NCI-H2081 (cell line): ENCODE data around the gene CCDC33.
A peak's percentile ranks its signal among the peaks of the same experiment; 100 is the strongest.

Experiments used
- DNase-seq, 2 experiments: peaks; one replicate each; lab custom pipeline; 2025; lab: John Stamatoyannopoulos, UW

The CCDC33 gene

DNA sequence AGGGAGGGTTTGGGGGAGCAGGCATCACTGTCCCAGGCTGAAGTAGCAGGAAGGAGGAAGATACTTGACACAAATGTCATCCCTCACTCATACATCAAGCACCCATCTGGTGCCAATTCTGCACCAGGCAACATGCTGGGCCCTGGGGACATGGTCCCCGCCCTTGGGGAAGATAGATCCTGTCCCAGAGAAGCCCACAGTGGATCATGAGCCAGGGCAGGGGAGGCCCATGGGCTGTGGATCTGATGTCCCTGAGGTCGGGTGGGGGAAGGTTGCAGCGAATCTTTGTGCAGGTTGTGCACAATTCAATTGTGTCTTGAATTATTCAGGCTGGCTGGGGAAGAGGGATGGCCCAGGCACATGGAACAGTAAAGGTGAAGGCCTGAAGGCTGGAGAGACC, 6.4 kb upstream of the CCDC33 start:
- DNase-seq, result no peak

DNA sequence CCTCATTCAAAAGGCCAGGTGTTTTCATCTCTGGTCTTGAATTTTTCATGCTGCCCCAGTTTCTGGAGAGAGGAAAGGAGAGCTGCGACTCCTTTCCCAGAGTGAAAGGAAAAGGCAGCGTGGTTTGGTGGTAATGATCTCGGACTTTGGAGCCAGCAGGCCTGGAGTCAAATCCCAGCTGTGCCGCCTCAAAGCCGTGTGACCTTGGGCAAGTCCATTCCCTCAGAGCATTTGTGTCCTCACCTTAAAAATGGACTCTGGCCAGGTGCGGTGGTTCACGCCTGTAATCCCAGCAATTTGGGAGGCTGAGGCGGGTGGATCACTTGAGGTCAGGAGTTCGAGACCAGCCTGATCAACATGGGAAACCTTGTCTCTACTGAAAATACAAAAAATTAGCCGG, 4.7 kb upstream of the CCDC33 start:
- no peak for DNase-seq

DNA sequence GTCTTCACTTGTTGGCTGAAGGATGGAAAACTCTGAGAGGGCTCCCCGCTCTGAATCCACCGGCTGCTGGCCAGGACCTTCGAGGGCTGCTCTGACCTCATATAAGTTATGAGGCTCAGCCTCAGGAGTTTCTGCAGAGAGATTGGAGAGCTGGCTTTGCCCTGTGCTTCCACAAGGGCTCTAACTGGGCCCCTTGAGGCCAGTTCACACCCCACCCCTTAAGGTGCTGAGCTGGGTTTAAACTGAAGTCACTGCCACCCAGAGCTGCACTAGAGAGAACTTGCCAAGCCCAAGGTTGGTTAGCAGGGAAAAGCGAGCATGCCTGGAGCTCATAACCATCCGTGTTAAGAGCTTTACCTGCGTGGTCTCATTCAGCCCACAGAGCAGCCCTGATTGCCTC, 2.8 kb upstream of the CCDC33 start:
- DNase-seq, result no peak

DNA sequence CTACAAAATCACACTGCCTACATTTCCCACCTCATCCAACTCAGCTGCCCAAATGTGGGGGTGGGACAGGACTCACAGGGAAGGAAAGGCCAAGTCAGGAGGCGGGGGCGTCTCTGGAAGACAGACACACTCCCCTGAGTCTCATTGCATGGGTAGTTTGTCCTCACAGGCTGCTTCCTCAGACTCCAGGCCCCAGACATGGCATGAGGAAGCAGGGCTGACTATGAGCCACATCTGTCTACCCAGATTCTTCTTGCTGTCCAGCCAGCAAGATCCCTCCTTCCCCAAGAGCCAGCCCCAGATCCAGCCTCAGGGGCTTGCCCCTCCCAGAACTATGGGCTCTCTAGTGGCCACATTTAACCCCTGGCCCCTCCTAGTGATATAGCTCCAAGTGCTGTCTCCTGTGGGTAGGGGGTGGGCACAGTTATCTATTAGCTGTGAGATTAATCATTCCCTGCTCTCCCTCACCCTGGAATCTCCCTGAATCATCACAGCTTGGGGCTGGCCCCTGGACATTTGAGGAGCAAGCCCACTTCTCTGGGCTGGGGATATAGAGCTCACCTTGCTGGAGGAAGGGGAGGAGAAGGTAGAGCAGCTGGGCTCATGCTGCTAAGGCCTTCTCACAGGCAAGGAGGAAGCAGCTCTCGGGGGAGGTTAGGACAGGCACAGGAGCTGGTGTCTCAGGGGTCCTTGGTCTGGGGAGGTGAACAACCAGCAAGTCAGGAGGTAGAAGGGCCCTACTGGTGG, 2.1 kb upstream of the CCDC33 start:
- DNase-seq, result no peak

DNA sequence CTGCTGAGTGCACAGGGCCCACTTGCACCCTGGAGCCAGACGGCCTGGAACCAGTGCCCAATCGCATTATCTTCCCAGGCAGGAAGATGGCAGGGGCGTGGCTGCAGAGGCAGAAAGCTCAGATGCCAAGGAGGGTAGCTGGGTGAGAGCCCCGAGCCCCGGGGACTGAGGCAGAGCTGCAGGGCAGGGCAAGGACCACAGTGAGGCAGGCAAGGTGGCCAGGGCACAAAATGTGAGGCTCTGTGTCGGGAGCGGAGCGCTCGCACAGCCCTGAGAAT, 1.6 kb upstream of the CCDC33 start:
- DNase-seq, result no peak

DNA sequence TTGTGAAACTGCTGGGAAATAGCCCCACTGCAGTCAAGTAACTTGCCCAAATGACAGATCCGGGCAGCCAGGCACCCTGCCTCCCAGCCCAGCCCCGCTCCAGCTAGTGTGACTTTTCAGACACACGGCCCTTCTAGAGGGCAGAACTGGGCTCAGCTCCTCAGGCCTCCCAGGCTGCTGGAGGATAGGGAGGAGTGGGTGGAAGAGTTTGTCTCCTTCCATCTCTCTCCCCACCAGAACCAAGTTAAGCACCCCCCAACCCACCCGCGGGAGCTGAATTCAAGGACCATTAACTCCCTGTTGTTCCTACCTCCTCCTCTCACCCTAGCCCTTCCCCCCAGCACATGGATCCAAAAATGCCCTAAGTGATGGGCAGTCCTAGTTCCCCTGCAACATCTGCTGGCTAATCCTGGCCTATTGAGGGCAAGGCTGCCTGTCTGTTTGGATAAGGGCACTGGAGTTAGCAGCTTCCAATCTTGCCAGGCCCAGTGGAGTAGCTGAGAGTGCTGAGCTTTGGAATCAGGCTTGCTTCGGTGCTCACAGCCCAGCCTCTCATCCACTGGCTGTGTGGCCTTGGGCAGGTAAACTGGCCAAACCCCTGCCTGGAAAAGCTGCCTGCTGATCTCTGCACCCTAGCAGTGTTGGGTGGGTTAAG, 3.1 kb downstream of the CCDC33 start:
- peak; percentile 40 to 80 for DNase-seq

DNA sequence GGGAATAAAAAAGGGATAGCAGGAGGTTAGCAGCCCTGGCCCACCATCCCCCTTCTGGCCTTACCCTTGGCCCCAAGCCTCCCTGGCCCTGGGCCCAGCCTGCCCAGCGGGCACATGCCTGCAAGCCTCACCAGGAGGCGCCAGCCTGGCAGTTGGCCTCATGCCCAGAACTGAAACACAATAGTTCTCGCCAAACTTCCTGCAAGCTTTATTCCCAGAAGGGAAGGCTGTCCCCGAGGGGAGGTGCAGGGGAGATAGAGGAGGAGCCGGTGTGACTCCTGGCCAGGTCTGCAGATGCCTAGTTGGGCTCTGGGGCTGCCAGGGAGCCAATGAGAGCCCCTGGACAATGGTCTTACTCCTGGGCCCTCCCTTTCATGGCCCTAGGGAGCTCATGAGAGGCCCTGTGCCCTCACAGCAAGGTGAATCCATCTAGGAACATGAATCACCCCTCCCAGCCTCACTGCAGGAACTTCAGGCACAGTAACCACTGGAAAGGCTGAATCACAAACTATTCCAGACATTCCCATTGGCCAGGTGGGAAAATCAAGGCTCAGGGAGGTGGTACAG, 4.0 kb downstream of the CCDC33 start:
- DNase-seq, result peak; percentile 99 to 100

DNA sequence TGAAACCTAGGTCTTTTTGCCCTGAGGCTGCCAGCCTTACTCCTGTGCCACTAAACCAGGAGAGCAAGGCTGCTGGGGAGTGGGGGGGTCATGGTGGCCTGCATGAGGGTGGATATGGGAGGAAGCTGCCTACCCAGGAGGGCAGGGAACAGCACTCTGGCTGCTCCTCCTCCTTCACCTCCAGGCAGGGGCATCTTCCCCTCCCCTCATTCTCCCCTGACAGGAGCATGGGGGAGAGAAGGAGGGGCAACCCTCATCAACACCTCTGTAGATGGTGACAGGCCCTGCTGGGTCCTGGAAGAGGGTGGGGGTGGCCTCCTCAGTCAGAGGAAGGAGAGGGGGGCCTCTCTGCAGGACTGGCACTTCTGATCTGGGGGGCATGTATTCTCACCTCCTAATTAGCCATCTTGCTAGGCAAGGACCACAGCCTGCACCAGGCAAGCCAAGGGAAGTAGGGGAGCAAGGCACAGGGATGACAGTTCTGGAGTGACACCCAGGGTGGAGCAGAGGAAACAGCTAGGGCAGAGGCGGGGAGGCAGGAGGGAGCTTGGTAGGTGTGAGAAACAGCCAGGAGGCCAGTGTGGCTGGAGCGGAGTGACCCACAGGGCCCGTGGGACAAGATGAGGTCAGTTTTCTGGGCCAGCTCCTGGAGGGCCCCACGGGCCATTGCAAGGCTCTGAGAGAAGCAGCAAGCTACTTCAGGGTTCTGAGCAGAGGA, 4.9 kb downstream of the CCDC33 start:
- peak; percentile 36 to 51 for DNase-seq

DNA sequence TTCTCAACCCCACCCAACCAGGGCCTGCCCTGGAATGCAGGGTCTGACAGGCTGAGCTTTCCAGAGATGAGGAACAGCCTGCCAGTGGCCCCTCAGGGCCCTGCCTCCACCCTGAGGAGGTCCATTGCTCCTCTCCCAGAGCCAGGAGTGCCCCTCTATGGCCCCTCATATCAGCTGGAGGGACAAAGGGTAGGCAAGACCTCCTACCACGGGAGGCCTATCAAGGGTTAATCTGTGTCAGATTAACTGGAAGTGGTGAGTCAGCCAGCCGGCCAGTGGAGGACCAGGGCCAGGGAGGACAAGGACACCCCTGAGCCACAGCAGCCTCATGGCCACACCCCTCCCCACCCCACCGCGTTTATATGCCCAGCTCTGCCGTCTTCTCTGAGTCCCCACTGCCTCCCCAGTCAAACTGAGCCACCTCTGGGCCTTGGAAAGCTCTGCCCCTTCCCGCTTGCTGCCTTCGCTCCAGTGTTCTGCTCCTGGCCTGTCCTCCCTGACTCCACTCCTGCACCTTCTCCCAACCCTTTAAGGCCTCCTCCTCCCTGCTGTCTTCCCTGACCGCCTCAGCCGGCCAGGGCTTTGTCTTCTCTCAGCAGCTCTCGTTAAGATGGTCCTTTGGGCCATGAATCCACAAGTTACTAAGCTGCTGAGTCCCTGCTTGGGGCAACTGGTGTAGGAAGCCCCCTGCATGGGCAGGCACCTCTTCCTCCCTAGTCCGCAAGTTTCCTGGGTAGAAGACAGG, 6.5 kb downstream of the CCDC33 start:
- DNase-seq, result no peak

DNA sequence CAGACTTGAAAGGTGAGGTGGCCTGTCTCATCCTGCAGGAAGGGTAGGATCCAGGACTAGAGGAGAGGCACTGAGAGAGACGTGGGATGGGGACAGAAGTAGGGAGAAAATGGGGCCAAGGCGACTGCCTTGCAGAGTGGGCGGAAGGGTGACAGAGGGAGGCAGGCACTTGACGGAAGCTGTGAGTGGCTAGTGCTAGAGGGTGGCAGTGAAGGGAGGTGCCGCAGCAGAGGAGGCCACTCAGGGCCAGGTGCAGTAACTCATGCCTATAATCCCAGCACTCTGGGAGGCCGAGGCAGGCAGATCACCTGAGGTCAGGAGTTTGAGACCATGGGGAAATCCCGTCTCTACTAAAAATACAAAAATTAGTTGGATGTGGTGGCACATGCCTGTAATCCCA, 7.3 kb downstream of the CCDC33 start:
- DNase-seq, result no peak

DNA sequence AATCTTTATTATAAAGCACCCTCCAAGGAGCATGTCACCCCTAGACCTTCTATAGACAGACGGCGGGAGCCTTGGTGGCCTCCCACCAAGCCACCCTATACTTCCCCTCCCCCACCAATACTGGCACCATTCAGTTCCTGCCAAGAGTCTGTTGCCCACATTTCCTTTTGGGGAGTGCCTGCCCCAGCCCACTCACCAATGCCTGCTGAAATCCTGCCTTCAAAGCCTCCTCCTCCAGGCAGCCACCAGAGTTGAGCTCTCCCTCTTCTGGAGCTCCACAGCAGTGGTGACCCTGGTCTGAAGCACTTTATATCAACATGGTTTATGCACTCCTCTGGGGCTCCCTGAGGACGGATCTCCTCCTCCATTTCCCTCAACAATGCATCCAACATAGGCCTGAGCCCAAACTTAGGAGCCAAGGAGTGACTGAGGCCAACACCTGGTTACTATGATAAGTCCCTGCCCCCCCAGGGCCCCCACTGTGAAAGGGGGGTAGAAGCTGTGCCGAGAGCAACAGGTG, 8.8 kb downstream of the CCDC33 start:
- no peak for DNase-seq

DNA sequence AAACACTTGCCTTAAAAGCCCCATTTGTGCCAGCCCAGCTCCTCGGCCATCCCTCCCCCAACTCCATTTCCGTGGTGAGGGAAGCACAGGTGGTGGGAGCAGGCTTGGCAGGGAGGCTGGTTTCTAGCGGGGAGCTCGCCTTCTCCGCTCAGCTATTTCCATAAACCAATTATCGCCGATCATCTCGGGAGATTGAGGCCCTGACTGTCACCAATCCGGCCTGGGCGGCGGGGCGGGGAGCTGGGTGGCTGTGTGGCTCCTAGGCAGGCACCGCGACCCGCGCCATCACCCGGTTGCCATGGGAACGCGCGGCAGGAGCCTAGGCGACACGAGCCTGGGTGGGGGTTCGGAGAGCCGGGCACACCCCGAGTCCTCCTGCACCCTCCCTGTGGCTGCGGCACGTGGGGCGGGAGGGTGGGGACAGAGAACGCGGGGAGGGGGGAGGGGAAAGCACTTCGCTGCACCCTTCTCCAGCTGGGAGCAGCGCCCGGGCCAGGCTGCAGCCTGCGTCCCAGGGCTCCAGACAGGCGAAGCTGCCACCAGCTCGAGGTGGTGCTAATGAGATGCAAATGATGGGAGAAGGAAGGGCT, 9.3 kb downstream of the CCDC33 start:
- peak; percentile 96 to 98 for DNase-seq

DNA sequence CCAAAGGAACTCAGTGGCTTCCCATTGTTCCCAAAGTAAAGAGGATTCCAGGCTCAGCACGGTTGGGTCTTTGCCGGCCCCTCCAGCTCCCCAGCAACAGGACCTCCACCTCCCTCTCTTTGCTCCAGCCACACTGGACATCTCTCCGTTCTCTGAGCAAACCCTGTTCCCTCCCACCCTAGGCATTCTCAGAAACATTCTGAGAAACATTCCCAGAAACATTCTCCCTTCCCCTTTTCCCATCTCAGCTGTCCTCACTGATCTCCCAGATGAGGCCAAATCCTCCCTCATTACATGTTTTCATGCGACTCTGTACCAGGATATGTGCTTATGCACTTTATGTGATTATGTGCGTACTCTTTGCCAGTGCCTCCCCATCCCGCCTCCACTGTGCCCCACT, 14.1 kb downstream of the CCDC33 start:
- no peak for DNase-seq

DNA sequence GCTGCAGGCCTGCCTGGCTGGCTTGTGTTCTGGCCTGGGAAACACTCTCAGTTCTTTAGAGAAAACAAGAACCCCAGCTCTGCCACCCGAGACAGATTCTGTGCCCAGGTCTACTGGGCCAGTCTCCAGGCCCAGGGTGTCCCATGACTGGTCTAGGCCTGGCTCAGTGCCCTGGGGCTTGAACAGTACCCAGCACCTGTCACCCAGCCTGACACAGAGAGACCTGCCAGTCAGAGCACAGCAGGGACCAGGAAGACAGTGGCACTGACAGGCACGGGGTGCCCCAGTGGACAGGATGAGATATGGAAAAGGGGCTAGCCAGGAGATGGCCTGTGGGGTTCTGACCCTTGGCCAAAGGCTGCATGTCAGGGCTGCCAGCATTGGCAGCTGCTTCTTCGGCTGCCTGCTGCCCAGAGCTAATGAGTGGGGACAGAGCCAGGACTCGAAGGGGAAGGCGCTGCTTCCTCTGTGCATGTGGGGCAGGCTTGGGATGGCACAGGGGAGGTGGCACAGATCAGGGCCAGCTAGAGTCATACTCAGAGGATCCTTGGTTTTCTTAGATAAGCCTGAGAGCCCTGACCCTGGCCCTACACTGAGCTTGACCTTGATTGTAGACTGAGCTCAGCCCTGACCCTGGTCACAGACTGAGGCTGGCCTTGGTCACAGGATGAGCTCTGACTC, 15.1 kb downstream of the CCDC33 start:
- peak in 1 of 2 experiments; percentile 45 for DNase-seq

DNA sequence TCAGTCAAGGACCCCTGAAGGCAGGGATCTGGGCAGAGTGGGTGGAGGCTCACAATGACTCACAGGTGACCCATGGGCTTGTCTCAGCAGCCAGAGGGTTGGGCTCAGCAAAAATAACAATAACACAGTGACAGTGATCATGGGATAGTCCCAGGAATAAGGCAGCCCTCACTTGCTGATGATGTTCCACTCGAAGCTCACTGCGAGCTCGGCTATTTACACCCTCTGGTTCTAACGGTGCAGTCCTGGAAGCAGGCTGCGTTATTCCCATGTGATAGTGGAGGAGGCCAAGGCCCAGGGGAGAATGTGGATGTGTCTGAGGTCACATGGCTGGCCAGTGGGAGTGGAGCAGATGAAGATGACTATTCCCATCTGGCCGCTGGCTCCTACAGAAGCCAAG, 16.2 kb downstream of the CCDC33 start:
- DNase-seq, result no peak

DNA sequence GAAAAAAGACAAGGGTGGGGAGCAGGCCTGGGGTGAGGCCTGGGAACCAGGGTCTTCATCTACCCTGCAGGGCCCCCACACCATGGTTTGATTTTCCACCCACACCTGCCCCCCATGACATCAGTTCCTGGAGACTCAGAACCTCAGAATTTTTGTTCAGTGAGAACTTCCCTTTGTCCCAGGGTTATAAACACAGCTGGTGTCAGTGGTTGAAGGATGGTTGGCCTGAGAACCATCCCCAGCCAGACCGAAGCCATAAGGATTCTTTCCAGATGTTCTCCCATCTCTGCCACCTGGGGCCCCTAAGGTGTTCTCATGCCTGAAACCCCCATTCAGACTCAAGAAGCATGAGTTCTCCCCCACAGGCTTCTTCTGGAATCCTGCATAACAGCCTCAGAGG, 16.6 kb downstream of the CCDC33 start:
- DNase-seq, result no peak

DNA sequence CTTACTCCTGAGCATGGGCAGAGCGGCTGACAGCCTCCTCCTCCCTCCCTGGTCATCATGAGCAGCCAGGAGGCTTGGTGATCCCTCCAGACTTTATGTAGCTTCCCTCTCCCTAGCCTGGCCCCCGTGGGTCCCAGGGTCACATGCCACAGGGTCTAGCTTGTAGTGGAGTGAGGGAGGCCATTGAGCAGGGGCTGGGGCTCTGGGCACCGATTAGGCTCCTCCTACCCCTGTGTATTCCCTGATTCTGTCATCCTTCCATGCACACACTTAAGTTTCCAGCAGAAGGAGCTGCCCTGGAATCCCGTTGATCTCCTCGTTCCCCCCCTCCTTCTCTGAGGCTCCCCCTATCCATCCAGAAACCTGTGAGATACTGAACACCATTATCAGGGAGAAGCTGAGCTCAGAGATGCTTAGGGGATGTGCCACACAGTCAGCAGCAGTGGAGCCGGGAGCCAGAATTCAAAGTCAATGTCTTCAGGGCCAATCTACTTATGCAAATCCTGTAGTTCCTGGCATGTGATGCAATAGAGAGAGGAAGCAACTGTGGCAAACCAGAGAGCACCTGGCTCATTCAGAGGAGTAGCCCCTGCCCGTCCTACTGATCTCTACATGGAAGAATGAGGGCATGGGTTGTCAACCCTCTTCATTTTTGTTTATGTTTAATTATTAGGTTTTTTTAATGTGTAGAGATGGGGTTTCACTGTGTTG, 17.2 kb downstream of the CCDC33 start:
- no peak for DNase-seq

DNA sequence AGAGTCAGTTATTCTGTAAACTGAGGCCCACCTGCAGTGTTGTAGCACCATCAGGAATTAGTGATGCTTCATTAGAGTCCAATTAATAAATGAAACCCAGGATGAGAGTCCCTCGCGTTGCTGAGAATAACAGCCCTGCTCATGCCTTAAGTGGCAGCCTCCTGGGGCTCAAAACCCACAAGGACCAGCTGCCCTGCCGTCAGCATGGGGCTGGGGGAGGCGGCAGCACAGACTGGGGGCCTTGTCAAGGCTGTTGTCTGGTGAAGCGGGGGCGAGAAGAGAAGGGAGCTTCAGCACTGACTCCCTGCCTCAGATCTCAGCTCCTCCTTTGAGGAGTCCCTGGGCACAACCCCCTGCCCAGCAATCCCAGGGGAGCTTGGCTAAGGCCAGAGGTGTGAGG, 21.0 kb downstream of the CCDC33 start:
- no peak for DNase-seq

DNA sequence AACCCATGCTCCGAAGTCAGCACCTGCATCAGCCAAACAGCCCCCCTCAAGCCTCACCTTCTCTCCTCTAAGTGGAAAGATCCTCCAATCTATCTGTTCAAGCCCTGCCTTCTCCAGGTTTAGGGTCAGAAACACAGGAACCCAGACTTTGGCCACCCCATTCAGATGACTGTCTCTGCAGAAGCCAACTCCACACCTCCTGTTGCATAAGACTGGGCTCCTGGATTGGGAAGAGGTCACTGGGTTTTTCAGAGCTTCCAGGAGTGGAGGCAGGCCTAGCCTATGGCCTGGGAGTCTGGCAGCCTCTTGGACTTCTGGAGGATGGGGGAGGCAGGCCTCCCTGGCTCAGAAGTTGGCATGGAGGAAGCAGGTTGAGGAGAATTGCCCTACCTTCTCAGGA, 21.5 kb downstream of the CCDC33 start:
- DNase-seq, result no peak

DNA sequence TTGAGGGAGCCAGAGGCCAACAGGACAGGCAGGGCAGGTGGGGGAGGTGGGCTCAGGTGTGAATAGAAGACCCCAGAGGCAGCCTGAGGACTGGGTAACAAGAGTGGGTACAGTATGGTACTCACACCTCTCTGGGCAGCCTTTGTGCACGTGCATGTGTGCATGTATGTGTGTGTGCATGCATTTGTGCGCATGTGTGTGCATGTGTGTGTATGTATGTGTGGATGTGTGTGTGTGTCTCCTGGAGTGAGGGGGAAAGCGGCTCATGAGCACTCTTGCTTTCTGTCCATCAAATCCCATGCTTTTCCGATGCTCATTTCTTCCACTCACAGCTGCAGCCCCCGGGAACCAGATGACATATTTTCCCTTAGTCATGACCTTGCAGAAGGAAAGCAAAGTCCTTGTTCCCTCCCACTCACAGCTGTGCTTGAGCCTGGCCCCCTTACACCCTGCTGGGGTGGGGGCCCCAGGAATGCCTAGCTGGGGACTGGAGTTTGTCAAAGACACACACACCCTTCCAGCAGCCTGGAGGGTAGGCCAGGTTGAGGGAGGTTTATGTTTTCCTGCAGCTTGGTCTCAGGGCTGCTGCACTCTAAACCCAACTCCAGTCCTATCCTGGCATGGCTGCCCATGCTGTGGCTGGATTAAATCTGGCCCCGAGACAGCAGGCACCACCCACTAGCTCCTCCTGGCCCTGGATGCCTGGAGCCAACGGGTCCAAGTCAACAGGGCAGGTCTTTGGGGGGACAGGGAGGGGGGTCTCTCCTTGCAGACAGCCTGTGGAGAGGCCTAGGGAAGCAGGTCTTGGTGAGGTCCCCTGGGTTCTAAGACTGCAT, 22.5 kb downstream of the CCDC33 start:
- no peak for DNase-seq
